Renal cortex interstitium (tissue), 11 donors: Measurements from ENCODE around the gene KAT2A. TPM values are rescaled to one million over a fixed set of nuclear protein-coding genes. Genes with fewer than 3 reads are reported as not detected.

Experiments
- DNase-seq, 11 donors: peaks; one replicate each; pipeline ENCODE4 v3.0.0-alpha.2; 2013; ENCODE audit warnings: low read depth in 9 of 11, low spot score in 4 of 11; ENCODE audit errors: extremely low read depth in 1 of 11
- polyA plus RNA-seq, 3 donors: library from polyadenylated mRNA; unstranded; fragments of 120-200 nt; gene quantifications; one replicate each; pipeline ENCODE4 v1.2.1, GENCODE V29; 2013; ENCODE audit not compliant: insufficient read length in 3 of 3

Gene KAT2A
- polyA plus RNA-seq, 3 donors: 57.5 to 81.7 (median 70.9) TPM

DNA sequence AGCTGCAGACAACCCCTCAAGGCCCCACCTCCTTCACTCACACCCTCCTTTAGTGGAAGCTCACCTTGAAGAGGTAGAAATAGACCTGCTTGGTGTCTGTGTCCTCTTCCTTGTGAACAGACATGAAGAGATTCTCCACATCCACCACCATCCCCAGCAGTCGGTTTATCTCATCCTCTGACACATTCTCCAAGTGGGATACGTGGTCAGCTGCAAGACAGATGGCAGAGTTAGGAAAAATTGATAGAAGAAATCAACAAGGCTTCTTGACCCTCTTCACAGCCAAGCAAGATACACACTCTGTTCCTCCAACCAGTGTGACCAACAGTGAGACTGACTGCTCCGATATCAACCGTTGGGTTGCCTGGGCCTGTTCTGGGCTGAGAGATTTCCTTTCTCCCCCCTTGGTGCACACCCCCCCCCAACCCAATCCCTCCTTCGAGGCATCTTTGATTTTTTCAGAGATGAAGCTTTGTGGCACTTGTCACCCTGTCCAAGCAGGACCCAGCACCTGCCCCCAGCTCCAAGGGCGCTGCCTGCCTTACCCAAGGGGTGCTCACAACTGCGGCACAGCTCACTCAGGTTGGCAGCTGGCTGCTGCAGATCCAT is 902 bp downstream of the KAT2A start:
- DNase-seq: no peak

DNA sequence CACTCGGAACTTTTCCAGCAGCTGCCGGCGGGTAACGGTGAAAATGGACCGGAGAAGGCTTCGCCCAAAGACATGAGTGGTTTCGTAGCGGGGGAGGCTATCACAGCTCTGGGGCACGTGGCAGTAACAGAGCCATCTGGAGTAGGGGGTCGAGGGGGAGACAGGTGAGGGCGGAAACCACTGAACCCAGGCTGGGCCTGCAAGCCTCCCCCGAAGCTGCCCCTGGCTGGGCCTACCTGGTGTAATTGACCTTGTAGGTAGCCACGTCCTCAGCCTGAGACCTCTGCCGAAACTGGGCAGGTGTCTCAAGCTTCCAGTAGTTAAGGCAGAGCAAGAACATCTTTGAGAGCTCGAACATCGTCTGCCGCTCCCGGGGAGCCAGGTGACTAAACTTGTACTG is 1.9 kb downstream of the KAT2A start:
- no peak for DNase-seq

DNA sequence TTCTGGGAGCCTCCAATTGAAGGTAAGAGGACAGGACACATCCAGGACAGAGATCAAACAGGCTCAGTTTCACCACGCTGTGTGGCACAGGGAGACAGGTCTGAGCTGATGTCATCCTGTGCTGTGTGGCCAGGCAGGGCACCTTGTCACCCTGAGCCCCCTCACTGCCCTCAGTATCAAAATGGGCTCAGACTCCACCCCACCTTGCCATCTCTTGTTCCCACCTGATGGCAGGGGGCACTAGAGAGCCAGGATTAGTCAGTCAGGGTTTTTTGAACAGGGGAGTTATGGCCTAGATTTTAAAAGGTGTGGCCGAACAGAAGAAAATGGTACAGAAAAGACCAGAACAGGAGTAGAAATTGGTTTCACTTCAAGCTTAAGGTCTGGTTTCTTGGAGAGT is 2.6 kb downstream of the KAT2A start:
- no peak for DNase-seq

DNA sequence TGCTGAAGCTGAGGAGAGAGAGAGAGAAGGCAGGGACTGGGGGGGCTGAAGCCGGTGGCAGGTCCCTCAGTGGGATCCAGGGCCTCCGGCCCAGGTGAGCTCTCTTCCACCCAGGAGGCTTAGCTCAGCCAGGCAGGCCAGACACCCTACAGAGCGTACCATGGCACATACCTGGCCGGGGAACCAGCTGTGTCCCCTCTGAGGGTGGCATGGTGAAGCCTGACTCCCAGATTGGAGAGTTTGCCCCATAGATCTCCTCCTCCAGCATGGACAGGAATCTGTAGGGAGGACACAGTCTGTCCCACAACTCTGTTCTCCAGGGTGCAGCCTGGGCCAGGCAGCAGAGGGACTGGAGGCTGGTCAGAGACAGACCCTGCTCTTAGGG is 3.0 kb downstream of the KAT2A start:
- DNase-seq: no peak

DNA sequence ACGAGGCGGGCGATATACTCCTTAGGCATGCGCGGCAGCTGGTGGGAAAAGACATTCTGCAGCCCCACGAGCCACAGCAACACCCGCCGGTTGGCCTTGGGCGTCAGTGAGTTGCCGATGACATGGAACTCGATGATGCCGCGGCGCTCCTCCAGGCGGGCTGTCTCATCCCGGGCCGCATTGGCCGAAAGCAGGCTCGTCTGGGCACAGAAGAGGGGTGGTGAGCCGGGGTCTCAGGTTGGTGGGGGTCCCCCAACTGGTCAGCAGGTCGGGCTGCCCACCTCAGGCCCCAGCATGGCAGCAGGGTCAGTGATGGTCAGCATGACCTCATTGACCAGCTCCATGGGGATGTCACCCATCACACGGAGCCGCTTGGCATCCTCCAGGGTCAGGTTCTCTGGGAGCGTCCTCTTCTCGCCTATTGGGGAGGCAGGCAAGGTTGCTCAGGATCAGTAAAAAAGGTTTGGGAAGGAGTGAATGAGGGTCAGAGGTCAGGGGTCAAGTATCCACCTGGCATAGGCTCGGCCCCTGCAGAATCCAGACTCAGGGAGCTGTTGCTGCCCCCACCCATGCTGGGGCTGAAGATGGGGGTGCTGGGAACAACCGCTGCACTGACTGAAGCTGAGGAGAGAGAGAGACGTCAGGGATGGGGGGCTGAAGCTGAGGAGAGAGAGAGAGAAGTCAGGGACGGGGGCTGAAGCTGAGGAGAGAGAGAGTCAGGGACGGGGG is 3.6 kb downstream of the KAT2A start:
- DNase-seq: no peak

DNA sequence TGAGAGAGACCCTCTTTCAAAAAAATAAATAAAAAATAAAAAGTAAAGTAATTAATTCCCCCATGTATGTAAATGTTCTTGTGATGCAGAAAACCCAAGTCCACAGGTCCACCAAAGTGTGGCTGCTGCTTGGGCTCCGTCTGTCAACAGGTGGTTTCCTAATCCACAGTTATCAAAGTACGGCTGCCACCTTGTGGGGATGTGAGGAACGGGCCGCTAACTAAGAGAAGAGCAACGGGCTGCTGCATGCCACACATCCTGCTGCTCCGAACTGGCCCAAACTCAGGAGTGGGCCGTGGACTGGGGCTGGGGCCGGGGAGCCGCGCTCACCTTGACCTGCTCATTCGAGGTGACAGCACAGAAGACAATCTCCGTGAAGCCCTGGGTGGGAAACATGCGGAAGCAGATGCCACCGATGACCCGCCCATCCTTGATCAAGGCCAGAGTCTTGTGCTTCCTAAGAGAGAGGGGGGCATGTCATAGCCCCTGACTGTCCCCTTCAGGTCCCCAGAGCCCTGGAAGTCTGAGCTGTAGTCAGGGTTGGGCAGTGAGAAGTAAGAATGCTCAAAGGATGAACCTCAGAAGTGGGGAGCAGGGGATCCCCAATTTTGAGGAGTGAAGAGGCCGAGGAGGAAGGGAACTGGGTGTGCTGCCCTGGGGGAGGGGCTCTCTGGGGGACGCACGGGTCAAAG is 4.3 kb downstream of the KAT2A start:
- peak in 8 of 11 donors; percentile 57 to 82 (median 73) for DNase-seq

DNA sequence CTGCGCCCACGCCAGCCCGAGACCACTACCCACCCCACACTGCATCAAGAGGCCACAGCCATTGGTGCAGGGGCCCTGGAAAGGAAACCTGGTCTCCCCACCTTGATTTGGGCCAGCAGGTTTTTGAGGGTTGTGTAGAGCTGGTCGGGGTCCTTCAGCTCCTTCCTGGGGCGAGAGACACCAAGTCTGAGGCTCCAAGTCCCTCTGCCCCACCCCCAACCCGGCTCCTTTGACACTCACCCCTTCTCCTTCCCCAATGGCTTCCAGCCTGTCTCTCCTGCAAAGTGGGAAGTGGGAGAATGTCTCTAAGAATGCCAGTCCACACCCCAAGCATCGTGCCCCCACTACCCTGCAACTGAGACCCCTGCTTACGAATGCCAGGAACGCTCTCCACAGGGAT is 7.0 kb downstream of the KAT2A start:
- no peak for DNase-seq

DNA sequence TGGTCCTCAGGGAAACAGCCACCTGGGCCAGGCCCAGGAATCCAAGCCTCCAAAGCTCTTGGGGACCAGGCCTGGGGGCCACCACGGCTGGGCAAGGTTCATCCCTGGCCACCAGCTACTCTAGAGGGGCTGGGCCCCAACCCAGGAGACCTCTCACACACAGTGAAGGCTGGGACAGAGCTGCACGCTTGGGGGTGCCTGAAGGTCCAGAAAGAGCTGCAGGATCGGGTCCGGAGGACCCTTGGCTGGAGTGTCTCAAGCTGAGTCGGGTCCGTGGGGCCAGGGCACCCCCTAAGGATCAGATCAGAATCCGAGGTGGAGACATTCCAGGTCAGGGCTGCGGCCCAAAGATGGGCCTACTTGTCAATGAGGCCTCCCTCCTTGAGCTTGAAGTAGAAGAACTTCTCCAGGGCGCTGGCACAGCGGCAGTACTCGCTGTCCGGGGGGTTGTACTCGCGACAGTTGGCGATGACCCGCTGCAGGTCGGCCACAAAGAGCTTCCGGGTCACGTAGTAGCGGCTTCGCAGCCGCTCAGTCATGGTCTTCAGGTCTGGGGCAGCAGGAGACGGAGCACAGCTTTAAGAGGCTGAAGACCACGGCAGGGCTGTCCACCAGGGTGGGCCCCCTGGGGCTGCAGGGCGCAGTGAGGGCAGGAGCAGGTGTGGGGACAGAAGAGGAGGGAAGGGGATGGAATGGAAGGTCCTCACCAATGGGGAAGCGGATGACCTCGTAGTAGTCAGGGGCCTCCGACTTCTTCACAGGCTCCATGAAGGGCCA is 7.7 kb downstream of the KAT2A start:
- no peak for DNase-seq

DNA sequence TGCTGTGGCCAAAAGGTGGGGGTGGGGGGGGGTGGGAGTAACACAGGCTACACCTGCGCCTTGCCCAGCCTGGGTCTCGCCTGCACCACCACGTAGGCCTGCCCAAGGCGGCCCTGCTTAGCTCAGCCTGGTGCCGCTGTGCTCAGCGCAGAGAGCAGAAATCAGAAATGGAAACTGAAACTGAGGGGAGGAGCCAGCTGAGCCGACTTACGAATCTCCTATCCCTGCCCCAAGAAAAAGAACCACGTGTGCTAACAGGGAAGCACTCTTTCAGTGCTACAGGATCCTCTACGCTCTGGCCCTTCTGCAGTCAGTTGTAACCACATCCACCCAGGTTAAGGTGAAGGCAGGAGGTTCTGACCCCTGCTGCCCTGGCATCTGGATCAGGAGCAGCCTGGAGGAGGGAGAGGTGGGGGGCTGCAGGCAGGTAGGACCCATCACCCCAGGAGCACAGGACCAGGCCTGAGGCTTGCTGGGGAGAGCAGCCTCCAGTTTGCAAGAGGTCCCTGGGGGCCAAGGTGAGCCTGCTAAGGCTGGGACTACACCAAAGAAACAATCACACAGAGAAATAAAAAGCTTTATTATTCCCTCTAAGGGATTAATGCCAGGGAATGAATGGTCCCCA is 8.5 kb downstream of the KAT2A start, which contains the start of gene DHX58:
TSS of gene DHX58 (minus strand) at position 163 of the 625 bp plus-strand sequence. CDS start 822 bp downstream, outside the sequence.
- peak in 7 of 11 donors; percentile 54 to 79 (median 69) for DNase-seq

DNA sequence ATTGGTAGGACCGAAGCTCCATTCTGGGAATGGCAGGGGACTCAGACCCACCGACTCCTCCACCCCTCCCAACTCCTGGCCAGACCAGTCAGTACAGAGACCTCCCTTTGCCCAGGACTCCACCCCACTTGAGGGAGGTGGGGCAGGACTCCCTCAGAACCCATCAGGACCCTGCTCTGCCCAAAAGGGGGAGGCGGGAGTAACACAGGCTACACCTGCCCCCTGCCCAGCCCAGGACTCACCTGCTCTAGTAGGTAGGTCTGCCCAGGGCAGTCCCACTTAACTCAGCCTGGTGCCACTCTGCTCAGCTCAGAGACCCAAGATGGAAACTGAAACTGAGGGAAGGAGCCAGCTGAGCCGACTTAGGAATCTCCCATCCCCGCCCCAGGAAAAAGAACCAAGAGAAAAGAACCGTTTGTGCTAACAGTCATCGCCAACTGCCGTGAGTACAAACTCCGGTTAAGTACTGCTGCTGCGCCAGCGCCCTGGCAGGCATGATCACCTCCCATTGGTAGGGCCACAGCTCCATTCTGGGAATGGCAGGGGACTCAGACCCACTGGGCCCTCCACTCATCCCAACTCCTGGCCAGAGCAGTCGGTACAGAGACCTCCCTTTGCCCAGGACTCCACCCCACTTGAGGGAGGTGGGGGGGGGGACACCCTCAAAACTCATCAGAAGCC is 9.2 kb downstream of the KAT2A start:
- no peak for DNase-seq

DNA sequence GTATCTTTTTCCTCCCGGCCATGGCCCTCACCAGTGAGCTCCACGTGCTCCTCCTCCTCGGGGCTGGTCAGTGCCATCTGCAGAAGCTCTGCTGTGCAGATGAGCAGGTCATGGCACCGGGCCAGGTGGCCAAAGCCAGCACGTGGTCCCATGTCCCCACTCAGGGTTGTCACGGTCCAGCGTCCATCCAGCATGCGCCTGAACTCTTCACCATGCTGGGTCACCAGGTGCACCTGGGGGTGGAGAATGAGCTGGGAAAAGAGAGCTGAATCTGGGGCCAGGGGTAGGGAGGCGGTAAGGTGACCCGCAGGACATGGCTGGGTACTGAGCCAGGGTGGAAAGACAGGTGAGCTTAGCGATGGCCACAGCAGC is 9.9 kb downstream of the KAT2A start:
- no peak for DNase-seq

DNA sequence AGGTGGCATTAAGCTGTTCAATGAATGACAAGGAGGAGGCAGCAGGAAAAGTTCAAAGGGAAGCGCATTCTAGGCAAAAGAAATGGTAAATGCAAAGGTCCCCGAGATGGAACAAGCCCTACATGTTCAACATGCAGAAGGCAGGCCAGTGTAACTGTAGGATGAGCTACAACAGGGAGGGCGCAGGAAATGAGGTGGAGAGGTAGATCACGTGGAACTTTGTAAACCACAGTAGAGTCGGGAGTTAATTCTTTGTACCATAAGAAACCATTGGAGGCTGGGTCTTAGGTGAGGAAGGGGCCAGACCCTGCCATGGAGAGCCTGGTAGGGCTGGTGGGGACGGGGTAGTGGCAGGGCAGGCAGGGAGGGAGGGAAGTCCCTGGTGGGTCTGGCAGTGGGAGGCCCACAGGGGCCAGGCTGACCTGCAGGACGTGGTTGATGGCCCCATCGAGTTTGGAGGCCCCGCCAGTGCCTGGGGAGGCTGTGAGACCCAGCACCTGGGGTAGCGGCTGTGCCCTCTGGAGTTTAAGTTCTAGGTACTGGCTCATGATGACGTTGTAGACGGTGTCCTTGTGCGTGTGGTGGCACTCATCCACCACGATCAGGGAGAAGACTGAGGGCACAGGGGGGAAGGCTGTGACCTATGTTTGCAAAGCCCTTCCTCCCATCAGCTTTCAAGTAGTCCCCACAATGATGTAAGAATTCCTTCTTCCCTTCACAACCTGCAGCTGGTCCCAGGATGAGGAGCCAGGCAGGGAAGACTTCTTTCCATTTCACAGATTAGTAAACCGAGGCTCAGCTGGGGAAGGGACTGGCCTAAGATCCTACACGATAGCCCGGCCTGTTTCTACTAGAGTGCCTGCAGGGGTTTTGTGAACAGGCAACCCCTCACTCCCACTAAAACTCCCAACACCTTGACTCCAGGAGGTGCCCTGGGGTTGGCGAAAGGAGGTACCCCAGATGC is 10.6 kb downstream of the KAT2A start:
- no peak for DNase-seq

DNA sequence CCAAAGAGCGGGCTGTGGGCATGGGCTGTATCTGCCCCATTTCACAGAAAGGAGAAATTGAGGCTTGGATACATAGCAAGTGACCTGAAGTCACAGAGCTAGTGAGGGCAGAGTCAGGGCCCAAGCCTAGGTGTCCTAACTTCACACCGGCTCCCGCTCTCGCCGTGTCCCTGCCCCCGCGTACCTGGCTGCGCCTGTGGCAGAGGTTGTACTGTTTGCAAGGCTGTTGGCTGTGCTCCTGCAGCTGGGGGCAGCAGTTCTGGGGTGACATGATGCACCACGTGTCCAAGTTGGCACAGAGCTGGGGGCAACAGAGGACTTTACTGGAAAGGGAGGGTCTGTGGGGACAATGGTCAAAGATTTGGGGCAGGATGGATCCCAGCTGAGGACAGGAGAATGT is 12.1 kb downstream of the KAT2A start:
- DNase-seq: no peak

DNA sequence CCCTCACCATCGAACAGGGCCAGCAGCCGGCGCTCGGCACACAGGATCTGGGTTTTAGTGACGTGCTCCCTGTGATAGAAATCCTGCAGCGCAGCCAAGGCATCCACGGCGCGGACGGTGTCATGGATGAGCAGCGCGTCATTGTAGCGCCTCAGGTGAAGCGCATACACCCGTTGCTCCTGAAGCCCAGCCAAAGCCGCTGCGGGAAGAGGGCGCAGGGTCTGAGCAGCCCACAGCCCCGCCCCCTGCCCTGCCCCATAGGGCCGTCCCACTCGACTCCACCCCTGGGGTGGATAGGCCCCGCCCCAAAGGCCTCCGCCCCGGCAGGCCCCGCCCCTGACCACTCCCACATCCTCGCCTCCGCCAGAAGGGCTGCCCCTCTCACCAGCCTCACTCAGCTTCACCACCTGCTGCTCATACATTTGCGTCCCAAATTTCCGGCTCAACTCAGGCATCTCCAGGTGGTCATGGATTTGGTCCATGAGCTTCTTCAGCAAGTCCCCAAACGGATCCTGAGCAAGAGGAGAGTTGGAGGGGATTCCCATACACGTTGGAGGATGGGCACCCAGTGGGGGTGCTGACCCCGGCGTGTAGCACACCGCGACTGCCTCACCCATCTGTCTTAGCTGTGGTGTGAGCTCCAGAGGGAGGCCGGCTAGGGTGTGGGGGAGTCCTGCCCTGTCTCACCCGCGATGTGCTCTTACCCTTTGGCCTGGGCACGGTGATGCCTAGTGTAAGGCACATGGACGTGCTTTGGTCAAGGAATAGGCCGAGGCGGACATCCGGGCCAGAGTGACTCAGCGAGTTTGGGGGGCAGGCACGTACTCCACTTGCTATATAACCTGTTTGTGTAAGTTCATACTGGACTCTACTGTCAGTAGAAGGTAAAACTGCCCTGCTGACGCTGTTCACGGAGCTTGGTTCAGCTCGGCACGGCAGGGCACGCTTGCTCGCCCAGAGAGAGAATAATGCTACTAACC is 13.3 kb downstream of the KAT2A start:
- DNase-seq: peak in 8 of 11 donors; percentile 57 to 75 (median 69)

DNA sequence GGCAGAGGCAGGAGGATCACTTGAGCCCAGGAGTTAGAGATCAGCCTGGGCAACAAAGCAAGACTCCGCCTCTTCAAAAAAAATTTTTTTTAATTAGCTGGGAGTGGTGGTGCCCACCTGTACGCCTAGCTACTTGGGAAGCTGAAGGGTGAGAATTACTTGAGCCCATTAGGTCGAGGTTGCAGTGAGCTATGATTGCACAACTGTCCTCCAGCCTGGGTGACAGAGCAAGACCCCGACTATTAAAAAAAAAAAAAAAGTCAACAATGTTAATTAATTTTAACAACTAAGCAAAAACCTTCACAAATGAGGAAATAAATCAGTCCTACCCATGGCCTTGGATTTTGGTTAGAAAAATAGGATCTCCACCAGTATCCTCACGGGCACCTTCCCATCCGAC is 14.0 kb downstream of the KAT2A start:
- DNase-seq: no peak

DNA sequence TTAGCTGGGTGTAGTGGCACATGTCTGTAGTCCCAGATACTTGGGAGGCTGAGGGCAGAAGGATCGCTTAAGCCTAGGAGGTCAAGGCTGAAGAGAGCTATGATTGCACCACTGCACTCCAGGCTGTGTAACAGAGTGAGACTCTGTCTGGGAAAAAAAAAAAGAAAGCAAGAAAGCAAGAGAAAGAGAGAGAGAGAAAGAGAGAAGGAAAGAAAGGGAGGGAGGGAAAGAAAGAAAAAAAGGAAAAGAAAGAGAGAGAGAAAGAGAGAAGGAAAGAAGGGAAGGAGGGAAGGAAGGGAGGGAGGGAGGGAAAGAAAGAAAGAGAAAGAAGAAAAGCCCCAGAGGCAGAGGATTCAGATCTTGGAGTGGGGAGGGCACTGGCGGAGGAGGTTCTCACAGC is 15.2 kb downstream of the KAT2A start:
- DNase-seq: no peak
